NT2/D1 (cell line): Measurements from ENCODE around the gene CCDC38.

ENCODE experiments used
- DNase-seq: peaks from one replicate; pipeline ENCODE4 v3.0.0-alpha.2; 2011; ENCODE audit warnings: low read depth, low spot score
- H3K27me3 ChIP-seq: 2 replicates; pipeline ENCODE4 v1.6.0; 2011; ENCODE audit warnings: mild to moderate bottlenecking; ENCODE audit not compliant: insufficient read length, insufficient read depth
- H3K36me3 ChIP-seq: 2 replicates; pipeline ENCODE4 v1.6.1; 2011; ENCODE audit warnings: mild to moderate bottlenecking, low read length, mixed read lengths; ENCODE audit not compliant: insufficient read depth, insufficient read length
- H3K4me1 ChIP-seq: 2 replicates; pipeline ENCODE4 v1.5.1; 2011; ENCODE audit not compliant: insufficient read depth, insufficient read length
- H3K4me3 ChIP-seq: 2 replicates; pipeline ENCODE4 v1.5.1; 2011; ENCODE audit warnings: low read depth; ENCODE audit not compliant: insufficient read length
- H3K9ac ChIP-seq: 2 replicates; pipeline ENCODE4 v1.6.0; 2011; ENCODE audit warnings: low read depth; ENCODE audit not compliant: insufficient read length
- H3K9me3 ChIP-seq: 2 replicates; pipeline ENCODE4 v1.5.1; 2011; ENCODE audit warnings: mild to moderate bottlenecking, low read length; ENCODE audit not compliant: insufficient read depth
- SUZ12 ChIP-seq: IDR thresholded peaks from 2 replicates; pipeline ENCODE4 v1.6.1; 2011; ENCODE audit not compliant: insufficient read length, insufficient read depth; ENCODE audit errors: extremely low read depth
- YY1 ChIP-seq: IDR thresholded peaks from 2 replicates; pipeline ENCODE4 v1.6.1; 2011; ENCODE audit not compliant: insufficient read length, insufficient read depth
- ZNF274 ChIP-seq: IDR thresholded peaks from 2 replicates; pipeline ENCODE4 v1.6.1; 2011; ENCODE audit warnings: mild to moderate bottlenecking, low read depth, low read length

The CCDC38 gene

DNA sequence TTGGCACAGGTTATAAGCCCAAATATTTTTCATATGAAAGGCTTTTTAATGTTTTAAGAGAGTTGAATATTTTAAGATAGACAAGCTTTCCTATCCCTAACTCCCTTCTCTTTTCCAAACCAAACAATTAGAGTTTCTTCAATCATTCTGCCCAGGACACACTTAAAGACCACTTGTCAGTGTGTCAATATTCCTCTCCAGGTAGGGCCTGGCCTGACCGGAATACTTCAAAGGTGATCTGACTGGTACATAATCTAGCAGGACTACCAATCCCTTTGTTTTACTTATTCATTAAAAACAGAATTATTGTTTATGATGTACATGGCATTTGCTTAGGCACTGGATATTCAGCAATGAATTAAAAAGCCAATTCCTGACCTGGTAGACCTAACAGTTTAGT, 107.8 kb downstream of the CCDC38 start:
- no peaks in the 10 kb centered on the region for H3K9me3 ChIP-seq
- H3K4me3 ChIP-seq, result no peak overlapping the region
- TF ChIP-seq SUZ12, result no peak
- TF ChIP-seq YY1, result no peak
- no peak for TF ChIP-seq ZNF274
- H3K9ac ChIP-seq, result no peak overlapping the region
- H3K4me1 ChIP-seq, result no peaks in the 10 kb centered on the region
- H3K27me3 ChIP-seq, result peaks cover 7% of the 10 kb centered on the region
- H3K36me3 ChIP-seq, result no peaks in the 10 kb centered on the region
- no peak for DNase-seq

- H3K4me3 ChIP-seq, result no peak overlapping the region
- no peak for DNase-seq
- H3K9me3 ChIP-seq, result no peaks in the 10 kb centered on the region
- no peaks in the 10 kb centered on the region for H3K36me3 ChIP-seq
- H3K4me1 ChIP-seq, result no peaks in the 10 kb centered on the region
- TF ChIP-seq ZNF274, result no peak
- TF ChIP-seq SUZ12, result no peak
- no peak for TF ChIP-seq YY1
- H3K27me3 ChIP-seq, result no peaks in the 10 kb centered on the region
- no peak overlapping the region for H3K9ac ChIP-seq
These were observed 111.9 kb downstream of the CCDC38 start for GRCh38 chr12:95830335-95831089.

DNA sequence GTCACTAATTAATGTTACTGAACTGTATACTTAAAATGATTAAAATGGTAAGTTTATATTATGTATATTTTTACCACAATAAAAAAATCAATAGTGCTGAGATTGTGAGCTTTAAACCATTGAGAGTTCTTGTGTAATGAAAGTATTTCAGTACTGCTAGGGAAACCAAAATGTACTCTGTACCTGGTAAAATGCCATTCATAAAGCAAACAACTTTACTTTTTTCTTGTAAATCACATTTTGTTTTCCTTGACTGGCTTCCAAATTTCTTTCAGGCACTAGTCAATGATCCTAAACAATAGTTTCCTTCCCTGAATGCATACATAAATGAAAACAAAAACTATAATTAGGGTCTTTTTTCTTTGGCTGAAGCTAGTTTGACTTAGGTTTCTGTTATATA, 113.0 kb downstream of the CCDC38 start:
- H3K4me1 ChIP-seq, result no peaks in the 10 kb centered on the region
- no peaks in the 10 kb centered on the region for H3K27me3 ChIP-seq
- no peak overlapping the region for H3K4me3 ChIP-seq
- H3K36me3 ChIP-seq, result no peaks in the 10 kb centered on the region
- DNase-seq, result no peak
- H3K9ac ChIP-seq, result no peak overlapping the region
- no peaks in the 10 kb centered on the region for H3K9me3 ChIP-seq
- TF ChIP-seq YY1, result no peak
- TF ChIP-seq SUZ12, result no peak
- TF ChIP-seq ZNF274, result no peak

DNA sequence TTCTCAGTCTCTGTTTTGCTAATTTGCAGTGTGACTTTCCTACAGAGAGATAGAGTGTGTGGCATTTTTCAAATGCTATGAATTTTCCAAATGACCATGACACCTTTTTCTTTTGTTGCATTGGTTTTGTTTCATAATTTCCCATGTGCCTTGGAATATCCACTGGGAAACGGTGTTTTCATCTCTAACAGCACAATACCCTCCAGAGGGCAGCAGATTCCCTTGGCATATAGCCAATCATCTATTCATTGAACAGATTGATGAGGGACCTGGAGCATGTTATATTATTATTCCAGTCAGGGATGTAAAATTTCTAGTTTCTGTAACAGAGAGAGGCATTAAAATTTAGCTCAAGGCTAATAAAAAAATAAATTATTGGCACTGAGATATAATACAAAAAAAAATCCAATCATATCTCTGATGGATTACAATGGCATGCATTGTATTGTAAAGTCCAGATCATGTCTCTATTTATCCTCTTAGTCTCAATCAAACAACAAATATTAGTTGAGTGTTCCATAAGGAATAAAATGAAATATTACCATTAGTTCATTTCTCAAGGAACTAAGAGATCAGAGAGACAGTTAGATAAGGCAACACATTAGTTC, 122.2 kb downstream of the CCDC38 start:
- Histone ChIP-seq H3K4me3 (no peak overlapping the region), H3K9ac (no peak overlapping the region), H3K9me3 (no peaks in the 10 kb centered on the region), H3K36me3 (no peaks in the 10 kb centered on the region), H3K4me1 (no peaks in the 10 kb centered on the region), H3K27me3 (no peaks in the 10 kb centered on the region)
- no peak for TF ChIP-seq YY1
- no peak for TF ChIP-seq SUZ12
- TF ChIP-seq ZNF274, result no peak
- DNase-seq, result no peak
